HG03139 (cell line): ENCODE data around the gene CEP126.
"Not testable (repeated sequence)": the region's sequence is repeated elsewhere in the genome, so short reads cannot be mapped to it uniquely, and the experiment has no call there.

ENCODE experiments used
- ATAC-seq: cut with Tn5 transposase; IDR thresholded peaks from one replicate; pipeline ENCODE4 v1.9.1; 2021; ENCODE audit not compliant: unreplicated experiment

CEP126 gene

GRCh38 chr11:101923554-101923953 lies 8.7 kb downstream of the CEP126 start:
- no peak for ATAC-seq

GRCh38 chr11:101929294-101929915 lies 14.6 kb downstream of the CEP126 start:
- no peak for ATAC-seq

- no peak for ATAC-seq
Measured at GRCh38 chr11:101931692-101932091, 16.9 kb downstream of the CEP126 start.

- no peak for ATAC-seq
Measured at GRCh38 chr11:101940901-101941520, 26.2 kb downstream of the CEP126 start.

GRCh38 chr11:101944923-101945322 lies 30.1 kb downstream of the CEP126 start:
- no peak for ATAC-seq

GRCh38 chr11:101945448-101945847 lies 30.6 kb downstream of the CEP126 start:
- ATAC-seq = no peak

- no peak for ATAC-seq
Measured at GRCh38 chr11:101949680-101950220, 34.9 kb downstream of the CEP126 start.

- ATAC-seq = no peak
Measured at GRCh38 chr11:101955278-101955677, 40.5 kb downstream of the CEP126 start.

- no peak for ATAC-seq
Measured at GRCh38 chr11:101955701-101956100, 40.9 kb downstream of the CEP126 start.

- no peak for ATAC-seq
Measured at GRCh38 chr11:101960231-101960630, 45.4 kb downstream of the CEP126 start.

- ATAC-seq = not testable (repeated sequence)
Measured at GRCh38 chr11:101964200-101964599, 49.4 kb downstream of the CEP126 start.

- ATAC-seq = no peak
Measured at GRCh38 chr11:101974255-101974654, 59.4 kb downstream of the CEP126 start.

- ATAC-seq = no peak
Measured at GRCh38 chr11:101974771-101975170, 60.0 kb downstream of the CEP126 start.

GRCh38 chr11:101975734-101976133 lies 60.9 kb downstream of the CEP126 start:
- ATAC-seq = no peak

GRCh38 chr11:101987370-101987769 lies 72.6 kb downstream of the CEP126 start:
- ATAC-seq = no peak

- ATAC-seq = no peak
Measured at GRCh38 chr11:101993172-101993571, 78.4 kb downstream of the CEP126 start.

GRCh38 chr11:101994052-101994469 lies 79.3 kb downstream of the CEP126 start:
- not testable (repeated sequence) for ATAC-seq

- ATAC-seq = no peak
Measured at GRCh38 chr11:101996111-101996510, 81.3 kb downstream of the CEP126 start.

- ATAC-seq = no peak
Measured at GRCh38 chr11:102001657-102002338, 87.0 kb downstream of the CEP126 start.

GRCh38 chr11:102004220-102004619 lies 89.4 kb downstream of the CEP126 start:
- no peak for ATAC-seq

- ATAC-seq = no peak
Measured at GRCh38 chr11:102005306-102005705, 90.5 kb downstream of the CEP126 start.
